Stimulated activated CD8-positive, alpha-beta memory T cell treated with anti-CD3 and anti-CD28 coated beads, Interleukin-15, amount 100 ng/mL, for 48 hours (primary cell): ENCODE data around the gene DAPP1.
A peak's percentile ranks its signal among the peaks of the same experiment; 100 is the strongest.

Experiments
- DNase-seq, 2 donors: peaks; one replicate each; pipeline ENCODE4 v3.0.0-alpha.2; 2020; ENCODE audit warnings: low read depth in 2 of 2

DAPP1 gene

GRCh38 chr4:99853999-99854398 lies 37.4 kb downstream of the DAPP1 start:
- DNase-seq: no peak

- no peak for DNase-seq
These were observed 39.1 kb downstream of the DAPP1 start for GRCh38 chr4:99855678-99856077.

- DNase-seq: no peak
These were observed 39.5 kb downstream of the DAPP1 start for GRCh38 chr4:99856166-99856565.

GRCh38 chr4:99857307-99857706 lies 40.7 kb downstream of the DAPP1 start:
- no peak for DNase-seq

- DNase-seq: no peak
These were observed 43.0 kb downstream of the DAPP1 start for GRCh38 chr4:99859618-99860017.

- no peak for DNase-seq
These were observed 43.9 kb downstream of the DAPP1 start for GRCh38 chr4:99860521-99860920.

GRCh38 chr4:99861120-99861905 lies 44.7 kb downstream of the DAPP1 start:
- peak in 1 of 2 donors; percentile 15 for DNase-seq

GRCh38 chr4:99863804-99864203 lies 47.2 kb downstream of the DAPP1 start:
- no peak for DNase-seq

- peak in 1 of 2 donors; percentile 28 for DNase-seq
These were observed 51.5 kb downstream of the DAPP1 start for GRCh38 chr4:99868126-99868596.

GRCh38 chr4:99872570-99872969 lies 55.9 kb downstream of the DAPP1 start:
- DNase-seq: no peak

GRCh38 chr4:99875071-99875470 lies 58.4 kb downstream of the DAPP1 start:
- DNase-seq: no peak

GRCh38 chr4:99876946-99877345 lies 60.3 kb downstream of the DAPP1 start:
- no peak for DNase-seq

GRCh38 chr4:99878604-99879003 lies 62.0 kb downstream of the DAPP1 start:
- no peak for DNase-seq

- DNase-seq: no peak
These were observed 62.8 kb downstream of the DAPP1 start for GRCh38 chr4:99879458-99879857.

- DNase-seq: no peak
These were observed 68.5 kb downstream of the DAPP1 start for GRCh38 chr4:99885063-99885664.

GRCh38 chr4:99885687-99886086 lies 69.1 kb downstream of the DAPP1 start:
- no peak for DNase-seq

GRCh38 chr4:99886146-99886545 lies 69.5 kb downstream of the DAPP1 start:
- DNase-seq: no peak

- no peak for DNase-seq
These were observed 71.2 kb downstream of the DAPP1 start for GRCh38 chr4:99887837-99888236.

GRCh38 chr4:99891351-99891750 lies 74.7 kb downstream of the DAPP1 start:
- no peak for DNase-seq

- no peak for DNase-seq
These were observed 76.4 kb downstream of the DAPP1 start for GRCh38 chr4:99893029-99893428.

- no peak for DNase-seq
These were observed 77.2 kb downstream of the DAPP1 start for GRCh38 chr4:99893839-99894160.

- peak; percentile 81 to 88 for DNase-seq
These were observed 77.8 kb downstream of the DAPP1 start, which contains the start of gene LAMTOR3 for GRCh38 chr4:99894161-99894997. TSS of gene LAMTOR3 (minus strand) at chr4:99894427. CDS start at chr4:99893963, 464 bp downstream.
